GM18867 (cell line): ENCODE data around the gene ARHGDIA.

ENCODE experiments used
- ATAC-seq: cut with Tn5 transposase; IDR thresholded peaks from one replicate; pipeline ENCODE4 v1.9.1; 2021; ENCODE audit warnings: mild to moderate bottlenecking, moderate library complexity; ENCODE audit not compliant: unreplicated experiment

Gene ARHGDIA

DNA sequence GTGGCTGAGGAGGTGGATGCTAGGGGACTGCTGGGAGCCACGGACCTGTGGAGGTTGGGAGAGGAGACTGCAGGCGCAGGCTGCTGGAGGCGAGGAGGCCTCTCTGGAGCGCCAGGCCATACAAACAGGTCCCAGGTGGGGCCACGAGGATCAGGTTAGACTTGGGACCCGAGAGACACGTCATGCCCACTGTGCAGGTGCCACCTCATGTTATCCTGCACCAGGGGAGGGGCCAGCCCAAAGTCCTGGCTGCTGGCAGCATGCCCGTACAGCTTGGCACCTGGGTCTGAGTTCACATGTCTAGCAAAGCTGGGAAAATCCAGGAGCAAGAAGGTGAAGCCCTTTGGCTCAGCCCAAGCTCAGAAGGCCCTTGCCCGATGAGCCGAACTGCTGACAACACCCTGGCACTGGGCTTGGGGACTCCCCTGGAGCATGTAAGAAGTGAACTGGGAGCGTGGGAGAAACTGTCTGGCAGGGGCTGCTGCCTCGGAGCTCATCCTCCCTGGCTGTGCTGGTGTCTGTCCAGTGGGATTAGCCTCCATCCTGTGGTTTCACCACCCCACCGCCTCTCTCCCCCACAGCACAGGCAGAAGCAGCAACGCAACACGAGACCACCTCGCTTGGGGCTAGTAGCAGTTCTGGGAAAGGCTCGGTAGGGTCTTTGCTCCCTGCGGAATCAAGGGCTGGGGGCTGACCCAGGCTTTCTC is 5.3 kb downstream of the ARHGDIA start:
- no peak for ATAC-seq

DNA sequence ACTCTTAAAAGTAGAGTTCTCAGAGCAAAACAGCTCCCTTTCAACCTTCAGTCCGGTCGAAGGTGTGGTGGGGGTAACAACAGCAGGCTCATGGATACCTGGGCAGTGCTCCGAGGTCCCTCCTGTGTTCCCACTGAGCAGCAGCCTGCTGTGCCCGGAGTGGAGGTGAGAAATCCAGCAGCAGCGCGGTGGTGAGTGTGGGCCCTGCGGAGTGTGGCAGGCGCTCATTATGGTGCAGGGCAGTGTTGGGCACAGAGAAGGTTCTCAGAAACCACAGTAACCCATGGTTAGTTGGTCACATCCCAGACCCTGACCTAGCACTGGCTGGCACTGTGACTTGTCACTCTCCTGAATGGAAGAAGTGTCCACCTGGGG is 5.8 kb downstream of the ARHGDIA start:
- ATAC-seq = no peak

DNA sequence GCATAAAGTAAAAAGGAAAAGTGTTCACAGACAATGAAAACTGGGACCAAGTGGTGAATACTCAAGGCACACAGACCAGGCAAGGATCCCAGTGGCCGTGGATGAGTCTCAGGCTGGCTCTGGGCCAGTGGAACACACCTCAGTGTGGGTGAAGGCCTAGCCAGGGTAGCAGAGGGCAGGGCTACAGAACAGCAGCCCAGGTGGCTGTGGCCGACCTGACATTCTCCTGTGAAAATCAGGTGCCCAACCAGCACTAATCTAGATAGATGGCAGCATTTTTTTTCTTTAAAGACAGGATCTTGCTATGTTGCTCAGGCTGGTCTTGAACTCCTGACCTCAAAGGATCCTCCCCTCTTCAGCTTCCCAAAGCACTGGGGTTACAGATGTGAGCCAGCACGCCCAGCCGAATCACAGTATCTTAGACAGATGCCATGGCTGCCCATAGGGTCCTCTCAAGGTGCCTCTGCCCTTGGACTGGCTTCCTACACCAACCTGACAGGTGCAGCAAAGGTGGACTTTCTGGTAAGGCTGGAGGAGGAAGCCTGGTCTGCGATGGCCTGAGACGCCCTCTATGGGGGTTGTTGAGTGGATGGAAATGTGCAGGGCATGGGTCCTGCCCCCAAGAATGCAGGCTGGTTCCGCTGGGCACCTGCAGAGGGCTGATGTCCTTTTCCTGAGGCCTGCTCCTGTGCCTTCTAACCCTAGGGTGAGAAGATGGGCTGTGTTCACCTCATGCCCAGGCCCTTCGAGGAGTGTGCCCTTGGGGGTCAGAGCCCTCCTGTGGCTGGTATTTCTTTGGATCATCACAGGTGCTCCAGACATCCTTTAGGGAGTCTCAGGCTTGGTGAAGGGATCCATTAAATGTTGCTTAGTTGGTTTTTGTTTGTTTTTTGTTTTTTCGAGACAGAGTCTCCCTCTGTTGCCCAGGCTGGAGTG is 7.0 kb downstream of the ARHGDIA start:
- ATAC-seq = no peak

- no peak for ATAC-seq
Measured at GRCh38 chr17:81863123-81863675, 7.9 kb downstream of the ARHGDIA start.

- peak; percentile 80 for ATAC-seq
Measured at GRCh38 chr17:81860756-81861568, 10.2 kb downstream of the ARHGDIA start.

DNA sequence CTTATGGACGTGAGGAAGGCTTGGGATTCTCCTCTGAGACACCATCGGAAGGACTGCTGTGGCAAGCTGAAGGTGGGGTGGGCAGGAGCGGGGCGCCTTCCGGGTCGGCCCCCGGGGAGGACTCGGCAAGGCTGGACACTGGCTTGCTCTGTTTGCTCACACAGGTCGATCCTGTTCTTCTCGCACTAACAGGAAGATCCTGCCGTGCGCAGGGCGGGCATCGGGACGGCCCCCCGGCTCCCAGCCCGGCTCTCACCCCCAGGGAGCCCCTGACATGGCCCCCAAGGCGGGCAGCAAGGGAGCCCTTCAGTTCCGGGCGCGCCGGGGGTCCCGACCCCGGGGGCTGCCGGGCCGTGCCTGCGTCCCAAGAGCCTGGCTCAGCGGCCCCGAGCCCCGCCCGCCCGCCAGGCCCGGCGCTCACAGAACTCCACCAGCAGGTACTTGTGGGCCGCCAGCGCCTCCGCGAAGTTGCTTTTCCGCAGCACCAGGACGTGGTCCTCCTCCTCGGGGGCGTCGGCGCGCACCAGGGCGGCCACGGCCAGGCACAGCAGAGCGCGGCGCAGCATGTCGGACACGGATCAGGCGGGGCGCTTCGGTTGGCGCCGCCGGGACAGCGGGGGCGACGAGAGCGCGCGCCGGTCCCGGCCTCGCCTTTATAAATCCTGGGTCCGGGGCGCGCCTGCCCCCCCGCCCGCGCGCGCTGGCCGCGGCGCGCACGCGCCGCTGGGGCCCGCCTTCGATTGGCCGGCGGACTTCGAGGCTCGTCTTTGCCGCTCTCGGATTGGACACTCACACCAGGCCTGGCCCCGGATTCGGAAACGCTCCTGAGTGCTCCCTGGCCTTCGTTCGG is 11.0 kb downstream of the ARHGDIA start, which contains the start of gene P4HB:
Gene P4HB, minus strand, starts transcription at position 630 of the 850 bp plus-strand sequence. Its CDS starts 64 bp downstream, at position 566.
- peak; percentile 72 for ATAC-seq

GRCh38 chr17:81858967-81859905 is 11.9 kb downstream of the ARHGDIA start:
- no peak for ATAC-seq

- no peak for ATAC-seq
Measured at GRCh38 chr17:81858170-81858966, 12.8 kb downstream of the ARHGDIA start.

DNA sequence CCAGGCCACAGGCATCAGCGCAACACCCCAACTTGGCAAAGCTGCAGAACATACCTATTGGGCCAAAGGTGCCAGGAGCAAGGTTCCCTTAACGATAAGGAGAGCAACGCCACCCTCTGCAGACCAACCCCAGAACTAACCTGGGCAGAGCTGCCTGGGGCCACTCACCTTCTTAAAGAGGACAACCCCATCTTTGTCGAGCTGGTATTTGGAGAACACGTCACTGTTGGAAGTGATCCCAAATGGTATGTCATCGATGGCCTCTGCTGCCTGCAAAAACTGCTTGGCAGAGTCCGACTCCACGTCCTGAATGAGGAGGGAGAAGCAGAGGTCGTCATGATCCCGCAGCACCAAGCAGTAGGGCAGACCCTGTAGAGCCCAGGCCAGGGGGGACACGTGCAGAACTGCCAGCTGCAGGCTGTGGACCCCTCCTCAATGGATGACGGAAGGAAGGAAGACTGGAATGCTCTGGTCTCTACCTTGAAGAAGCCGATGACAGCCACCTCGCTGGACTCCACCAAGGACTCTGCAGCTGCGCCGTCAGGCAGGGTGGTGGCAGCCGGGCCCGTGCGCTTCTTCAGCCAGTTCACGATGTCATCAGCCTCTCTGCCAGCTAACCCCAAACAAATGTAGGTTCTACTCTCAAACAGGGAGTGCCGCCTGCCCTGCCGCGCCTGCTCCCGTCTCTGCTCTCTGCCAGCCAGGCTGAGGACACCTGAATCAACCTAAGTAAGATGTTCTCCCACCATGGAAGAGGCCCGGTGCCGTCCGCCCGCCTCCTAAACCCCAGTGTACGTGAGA is 16.0 kb downstream of the ARHGDIA start:
- no peak for ATAC-seq

GRCh38 chr17:81852237-81852636 is 18.9 kb downstream of the ARHGDIA start:
- no peak for ATAC-seq

DNA sequence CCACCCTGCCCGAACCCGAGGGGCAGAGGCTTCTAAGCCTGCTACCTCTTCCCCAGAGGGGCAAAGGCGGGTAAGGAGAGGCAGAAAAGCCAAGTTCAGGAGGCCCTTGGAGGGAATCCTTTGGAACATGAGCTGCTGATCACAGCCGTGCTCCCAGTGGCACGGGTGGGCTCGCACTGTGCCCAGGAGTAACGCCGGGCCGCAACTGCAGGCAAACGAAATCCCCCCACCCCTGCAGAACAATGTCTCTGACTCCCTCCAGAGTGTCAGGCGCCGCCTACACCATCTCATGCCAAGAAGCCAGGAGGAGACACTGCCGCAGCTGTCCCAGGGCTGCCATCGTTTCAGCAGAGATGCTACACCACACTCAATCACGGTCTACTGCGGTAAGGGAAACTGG is 19.7 kb downstream of the ARHGDIA start:
- ATAC-seq = no peak

DNA sequence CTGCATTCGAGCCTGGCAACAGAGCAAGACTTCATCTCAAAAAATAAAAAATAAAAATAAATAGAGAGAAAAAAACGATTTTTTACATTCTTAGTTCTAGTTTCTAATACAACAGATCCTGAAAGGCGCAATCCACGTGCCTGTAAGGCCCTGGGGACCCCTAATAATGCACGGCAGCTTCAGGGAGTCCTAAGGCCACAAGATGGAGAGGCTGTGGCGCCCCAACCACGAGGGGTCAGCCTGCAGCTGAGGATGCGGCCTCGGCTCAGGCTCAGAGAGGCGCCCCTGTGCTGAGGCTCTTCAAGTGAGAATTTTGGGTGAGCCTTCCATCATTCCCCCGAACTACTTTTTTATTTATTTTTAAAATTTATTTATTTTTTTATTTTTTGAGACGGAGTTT is 21.7 kb downstream of the ARHGDIA start:
- no peak for ATAC-seq

- ATAC-seq = no peak
Measured at GRCh38 chr17:81846743-81847689, 24.1 kb downstream of the ARHGDIA start.

- ATAC-seq = no peak
Measured at GRCh38 chr17:81845881-81846742, 25.0 kb downstream of the ARHGDIA start.

DNA sequence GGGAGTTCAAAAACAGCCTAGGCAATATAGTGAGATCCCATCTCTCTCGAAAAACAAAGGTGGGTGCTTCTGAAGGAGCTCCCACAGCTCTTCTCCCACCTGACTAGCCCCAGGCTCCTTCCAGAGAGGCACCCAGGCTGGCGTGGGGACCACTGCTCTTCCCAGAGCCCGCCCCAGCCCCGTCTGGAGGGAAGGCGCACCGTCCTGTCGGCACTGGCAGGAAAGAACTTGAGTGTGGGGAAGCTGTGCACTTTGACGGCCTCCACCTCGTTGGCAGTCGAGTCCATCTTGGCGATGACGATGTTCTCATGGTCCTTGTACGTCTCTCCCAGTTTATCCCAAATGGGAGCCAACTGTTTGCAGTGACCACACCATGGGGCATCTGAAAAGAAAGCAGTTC is 25.8 kb downstream of the ARHGDIA start:
- no peak for ATAC-seq
